ENCODE results near the gene C2CD2.

DNA sequence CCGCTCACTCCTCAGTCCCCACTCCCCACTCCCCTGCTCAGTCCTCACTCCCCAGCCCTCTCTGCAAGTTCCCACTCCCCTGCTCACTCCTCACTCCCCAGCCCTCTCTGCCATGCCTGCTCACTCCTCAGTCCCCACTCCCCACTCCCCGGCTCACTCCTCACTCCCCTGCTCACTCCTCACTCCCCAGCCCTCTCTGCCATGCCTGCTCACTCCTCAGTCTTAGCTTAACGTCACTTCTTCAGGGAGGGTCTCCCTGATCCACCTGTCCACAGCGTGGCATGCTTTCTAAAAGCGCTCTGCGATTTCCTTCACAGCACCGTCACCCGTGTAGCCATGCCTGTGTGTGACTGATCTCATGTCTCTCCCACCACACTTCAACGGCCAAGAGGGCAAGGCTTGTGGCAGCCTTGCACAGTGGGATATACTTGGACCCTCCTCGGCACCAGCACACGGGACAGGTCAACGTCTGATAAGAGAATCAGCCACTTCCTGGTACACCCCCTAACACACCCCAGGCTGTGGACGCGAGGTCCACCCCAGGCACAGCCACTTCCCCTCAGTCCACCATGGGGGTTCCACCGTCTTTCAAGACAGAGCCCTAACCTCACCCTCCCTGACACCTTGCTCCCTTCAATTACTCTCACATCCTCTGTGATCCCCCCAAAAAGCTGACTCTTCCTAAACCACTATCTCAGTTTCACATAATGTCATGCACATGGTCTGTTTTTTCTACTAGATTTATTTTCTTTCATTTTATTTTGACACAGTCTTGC lies 88.6 kb downstream of the C2CD2 start:
- TF ChIP-seq, protein P1, sequence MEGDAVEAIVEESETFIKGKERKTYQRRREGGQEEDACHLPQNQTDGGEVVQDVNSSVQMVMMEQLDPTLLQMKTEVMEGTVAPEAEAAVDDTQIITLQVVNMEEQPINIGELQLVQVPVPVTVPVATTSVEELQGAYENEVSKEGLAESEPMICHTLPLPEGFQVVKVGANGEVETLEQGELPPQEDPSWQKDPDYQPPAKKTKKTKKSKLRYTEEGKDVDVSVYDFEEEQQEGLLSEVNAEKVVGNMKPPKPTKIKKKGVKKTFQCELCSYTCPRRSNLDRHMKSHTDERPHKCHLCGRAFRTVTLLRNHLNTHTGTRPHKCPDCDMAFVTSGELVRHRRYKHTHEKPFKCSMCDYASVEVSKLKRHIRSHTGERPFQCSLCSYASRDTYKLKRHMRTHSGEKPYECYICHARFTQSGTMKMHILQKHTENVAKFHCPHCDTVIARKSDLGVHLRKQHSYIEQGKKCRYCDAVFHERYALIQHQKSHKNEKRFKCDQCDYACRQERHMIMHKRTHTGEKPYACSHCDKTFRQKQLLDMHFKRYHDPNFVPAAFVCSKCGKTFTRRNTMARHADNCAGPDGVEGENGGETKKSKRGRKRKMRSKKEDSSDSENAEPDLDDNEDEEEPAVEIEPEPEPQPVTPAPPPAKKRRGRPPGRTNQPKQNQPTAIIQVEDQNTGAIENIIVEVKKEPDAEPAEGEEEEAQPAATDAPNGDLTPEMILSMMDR (conservative IDR thresholded peaks at IDR 0.05; ENCODE audit: low read length): no peak
- no peak for TF ChIP-seq EZH2phosphoT487 (IDR thresholded peaks at IDR 0.05; ENCODE audit: borderline replicate concordance)
